Glutamatergic neuron (in vitro differentiated cells): ENCODE results near the gene EGFL7. TPM values are rescaled to one million over a fixed set of nuclear protein-coding genes. Genes with fewer than 3 reads are reported as not detected.
A peak's percentile ranks its signal among the peaks of the same experiment; 100 is the strongest.

Experiments used
- DNase-seq: peaks from one replicate; pipeline ENCODE4 v3.0.0; 2022
- H3K27ac Mint-ChIP-seq: one replicate; pipeline ENCODE4 v1.8.0; 2020; ENCODE audit warnings: mild to moderate bottlenecking, mixed read lengths, inconsistent platforms; ENCODE audit not compliant: unreplicated experiment
- H3K27me3 Mint-ChIP-seq: one replicate; pipeline ENCODE4 v1.8.0; 2020; ENCODE audit warnings: mild to moderate bottlenecking, moderate library complexity, mixed read lengths, inconsistent platforms; ENCODE audit not compliant: unreplicated experiment
- H3K36me3 Mint-ChIP-seq: one replicate; pipeline ENCODE4 v1.8.0; 2020; ENCODE audit warnings: mild to moderate bottlenecking, mixed read lengths, inconsistent platforms; ENCODE audit not compliant: unreplicated experiment
- H3K4me1 Mint-ChIP-seq: one replicate; pipeline ENCODE4 v1.8.0; 2020; ENCODE audit warnings: mild to moderate bottlenecking, low read depth, mixed read lengths, inconsistent platforms; ENCODE audit not compliant: unreplicated experiment
- H3K4me3 Mint-ChIP-seq: one replicate; pipeline ENCODE4 v1.8.0; 2020; ENCODE audit warnings: mild to moderate bottlenecking, mixed read lengths, inconsistent platforms; ENCODE audit not compliant: unreplicated experiment
- H3K9me3 Mint-ChIP-seq: one replicate; pipeline ENCODE4 v1.8.0; 2020; ENCODE audit warnings: mild to moderate bottlenecking, moderate library complexity, mixed read lengths, inconsistent platforms; ENCODE audit not compliant: unreplicated experiment
- total RNA-seq: library from RNA; stranded (reverse); fragmentation: NEBNext Ultra II Directional; extraction: Animal tissue kit (Norgen Biotek cat#: 25700); gene quantifications from one replicate; pipeline ENCODE4 v1.2.1, GENCODE V29; 2021; ENCODE audit not compliant: unreplicated experiment
- TF ChIP-seq, protein P1 (sequence below): fragments of 200-600 bp; sonication (generic); IDR thresholded peaks from one replicate; pipeline ENCODE4 v1.5.0; 2021; ENCODE audit not compliant: partially characterized antibody, unreplicated experiment

Gene EGFL7
- total RNA-seq, 1 donor from 2014 or later = 8.1 TPM

DNA sequence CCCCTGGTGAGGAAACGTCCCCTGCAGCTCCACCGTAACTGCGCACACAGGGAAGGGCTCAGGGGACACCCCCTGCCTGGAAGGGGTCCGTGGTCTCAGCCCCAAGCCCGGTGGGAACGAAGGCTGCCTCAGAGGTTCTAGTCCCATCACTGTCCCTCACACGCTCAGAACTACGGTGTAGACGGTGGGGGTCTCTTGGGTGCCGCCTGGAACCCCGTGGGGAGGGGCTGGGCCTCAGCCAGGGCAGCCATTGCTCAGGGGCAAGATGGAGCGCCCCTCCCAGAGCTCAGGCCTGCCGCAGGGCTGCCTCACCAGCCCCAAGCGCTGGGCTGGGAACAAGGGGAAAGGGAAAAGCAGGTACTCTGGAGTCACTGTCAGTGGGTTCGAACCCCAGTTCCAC lies 21.6 kb downstream of the EGFL7 start:
- Mint-ChIP-seq H3K4me1 (peaks cover 13% of the 10 kb centered on the region), H3K9me3 (no peaks in the 10 kb centered on the region), H3K36me3 (no peaks in the 10 kb centered on the region), H3K27ac (no peak overlapping the region), H3K4me3 (peak overlapping the region; percentile 55), H3K27me3 (peaks cover 3% of the 10 kb centered on the region)
- DNase-seq = no peak
- TF ChIP-seq, protein P1, sequence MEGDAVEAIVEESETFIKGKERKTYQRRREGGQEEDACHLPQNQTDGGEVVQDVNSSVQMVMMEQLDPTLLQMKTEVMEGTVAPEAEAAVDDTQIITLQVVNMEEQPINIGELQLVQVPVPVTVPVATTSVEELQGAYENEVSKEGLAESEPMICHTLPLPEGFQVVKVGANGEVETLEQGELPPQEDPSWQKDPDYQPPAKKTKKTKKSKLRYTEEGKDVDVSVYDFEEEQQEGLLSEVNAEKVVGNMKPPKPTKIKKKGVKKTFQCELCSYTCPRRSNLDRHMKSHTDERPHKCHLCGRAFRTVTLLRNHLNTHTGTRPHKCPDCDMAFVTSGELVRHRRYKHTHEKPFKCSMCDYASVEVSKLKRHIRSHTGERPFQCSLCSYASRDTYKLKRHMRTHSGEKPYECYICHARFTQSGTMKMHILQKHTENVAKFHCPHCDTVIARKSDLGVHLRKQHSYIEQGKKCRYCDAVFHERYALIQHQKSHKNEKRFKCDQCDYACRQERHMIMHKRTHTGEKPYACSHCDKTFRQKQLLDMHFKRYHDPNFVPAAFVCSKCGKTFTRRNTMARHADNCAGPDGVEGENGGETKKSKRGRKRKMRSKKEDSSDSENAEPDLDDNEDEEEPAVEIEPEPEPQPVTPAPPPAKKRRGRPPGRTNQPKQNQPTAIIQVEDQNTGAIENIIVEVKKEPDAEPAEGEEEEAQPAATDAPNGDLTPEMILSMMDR = no peak

DNA sequence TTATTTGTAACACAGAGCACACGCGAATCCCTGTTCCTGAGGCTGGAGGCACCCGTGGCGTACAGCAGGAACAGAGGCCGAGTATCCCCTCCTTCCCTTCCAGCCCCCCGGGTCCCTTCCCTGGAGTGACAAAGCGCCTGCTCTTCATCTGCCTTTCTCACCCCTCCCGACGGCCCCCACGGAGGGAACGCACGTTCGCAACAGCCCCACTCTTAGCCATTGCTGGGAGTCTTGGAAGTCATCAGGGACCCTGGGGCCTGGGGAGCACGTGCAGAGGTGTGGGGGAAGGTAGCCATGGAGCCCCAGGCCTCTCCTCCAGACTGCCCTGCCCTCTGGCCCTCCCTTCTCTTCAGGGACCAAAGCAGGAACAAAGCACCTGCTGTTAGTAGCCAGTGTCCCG lies 22.1 kb downstream of the EGFL7 start:
- H3K27ac Mint-ChIP-seq = no peak overlapping the region
- H3K4me1 Mint-ChIP-seq = peaks cover 9% of the 10 kb centered on the region
- H3K27me3 Mint-ChIP-seq = peaks cover 2% of the 10 kb centered on the region
- DNase-seq = no peak
- TF ChIP-seq, protein P1 = no peak
- H3K4me3 Mint-ChIP-seq = peak overlapping the region; percentile 64
- no peaks in the 10 kb centered on the region for H3K9me3 Mint-ChIP-seq
- no peaks in the 10 kb centered on the region for H3K36me3 Mint-ChIP-seq

DNA sequence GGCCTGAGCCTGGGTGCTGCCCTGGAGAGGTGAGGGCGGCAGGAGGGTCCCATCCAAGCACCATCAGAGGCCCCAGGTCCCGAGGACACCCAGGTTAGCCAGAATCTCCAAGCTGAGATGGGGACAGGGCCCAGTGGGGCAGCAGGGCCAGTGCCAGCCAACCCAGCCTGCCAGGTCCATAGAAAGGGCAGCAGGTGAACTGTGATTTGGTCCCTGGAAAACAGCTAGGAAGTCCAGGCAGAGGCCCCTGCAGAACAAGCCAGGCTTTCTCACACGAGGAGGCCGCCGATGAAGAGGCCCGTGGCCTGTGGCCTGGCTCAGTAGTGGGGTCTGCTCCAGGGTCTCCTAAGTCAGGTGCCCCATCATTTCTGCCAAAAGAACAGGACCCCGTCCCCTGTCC lies 22.5 kb downstream of the EGFL7 start:
- TF ChIP-seq, protein P1 = no peak
- no peaks in the 10 kb centered on the region for H3K36me3 Mint-ChIP-seq
- H3K4me1 Mint-ChIP-seq = peaks cover 11% of the 10 kb centered on the region
- peaks cover 2% of the 10 kb centered on the region for H3K27me3 Mint-ChIP-seq
- H3K27ac Mint-ChIP-seq = no peak overlapping the region
- no peak for DNase-seq
- H3K9me3 Mint-ChIP-seq = no peaks in the 10 kb centered on the region
- H3K4me3 Mint-ChIP-seq = peak overlapping the region; percentile 46

DNA sequence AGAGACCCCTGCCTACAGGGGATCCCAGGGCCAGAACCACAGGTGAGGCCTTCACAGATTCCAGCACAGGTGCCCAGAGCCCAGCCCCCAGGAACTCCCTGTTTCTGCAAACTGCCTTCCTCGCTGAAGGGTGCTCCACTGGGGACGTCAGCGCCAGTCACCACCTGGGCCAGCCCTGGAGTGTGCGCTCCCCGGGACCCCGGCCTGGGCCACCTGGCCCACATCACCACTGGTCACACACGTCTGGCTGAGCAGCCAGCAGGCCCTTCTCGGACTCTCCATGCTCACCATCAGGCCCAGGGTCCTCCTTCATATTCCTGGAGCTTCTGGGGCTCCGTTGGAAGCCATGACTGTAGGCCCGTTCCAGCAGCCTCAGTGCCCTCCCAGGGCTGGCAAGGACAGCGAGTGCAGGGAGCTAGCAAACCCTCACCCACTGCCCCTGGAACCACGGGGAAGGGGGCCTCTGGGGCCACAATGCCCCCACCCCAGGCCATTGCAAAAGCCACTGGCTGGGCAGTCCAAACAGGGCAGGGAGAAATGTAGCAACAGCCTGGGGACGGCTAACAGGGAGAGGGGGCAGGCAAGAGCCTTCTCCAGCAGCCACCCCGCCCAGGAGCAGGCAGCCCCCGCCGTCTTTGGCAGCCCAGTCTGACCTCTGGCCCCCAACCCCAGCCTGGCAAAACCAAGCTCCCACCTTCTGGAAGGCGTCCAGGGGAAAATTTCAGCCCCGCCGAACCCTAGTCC lies 23.2 kb downstream of the EGFL7 start:
- H3K9me3 Mint-ChIP-seq = no peaks in the 10 kb centered on the region
- H3K4me3 Mint-ChIP-seq = peak overlapping the region; percentile 86
- peaks cover 2% of the 10 kb centered on the region for H3K27me3 Mint-ChIP-seq
- DNase-seq = peak; percentile 27
- H3K27ac Mint-ChIP-seq = peak overlapping the region; percentile 52
- peaks cover 12% of the 10 kb centered on the region for H3K4me1 Mint-ChIP-seq
- TF ChIP-seq, protein P1 = no peak
- H3K36me3 Mint-ChIP-seq = no peaks in the 10 kb centered on the region

DNA sequence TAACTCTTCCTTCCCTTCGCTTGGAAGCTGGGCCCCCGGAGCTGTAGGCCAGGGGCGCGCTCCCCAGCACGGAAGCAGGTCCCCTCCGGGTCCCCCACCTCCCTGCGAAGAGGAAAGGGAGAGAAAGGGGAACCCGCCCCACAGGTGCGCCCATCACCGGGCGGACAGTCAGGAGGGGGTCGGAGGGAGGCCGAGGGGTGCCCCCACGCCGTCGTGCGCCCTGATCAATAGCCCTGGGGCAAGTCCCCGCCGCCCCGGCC lies 23.7 kb downstream of the EGFL7 start:
- peak overlapping the region; percentile 86 for H3K4me3 Mint-ChIP-seq
- H3K4me1 Mint-ChIP-seq = peaks cover 13% of the 10 kb centered on the region
- TF ChIP-seq, protein P1 = no peak
- no peaks in the 10 kb centered on the region for H3K36me3 Mint-ChIP-seq
- H3K9me3 Mint-ChIP-seq = no peaks in the 10 kb centered on the region
- no peak for DNase-seq
- H3K27me3 Mint-ChIP-seq = peaks cover 2% of the 10 kb centered on the region
- no peak overlapping the region for H3K27ac Mint-ChIP-seq
